CD4-positive, alpha-beta T cell treated with Interleukin-6 at 100 ng/mL for 8 hours (primary cell): ENCODE results near the gene SHISAL1.

Experiments used
- DNase-seq: peaks from one replicate; pipeline ENCODE4 v3.0.0-alpha.2; 2020; ENCODE audit warnings: mixed read lengths, low spot score

The SHISAL1 gene

DNA sequence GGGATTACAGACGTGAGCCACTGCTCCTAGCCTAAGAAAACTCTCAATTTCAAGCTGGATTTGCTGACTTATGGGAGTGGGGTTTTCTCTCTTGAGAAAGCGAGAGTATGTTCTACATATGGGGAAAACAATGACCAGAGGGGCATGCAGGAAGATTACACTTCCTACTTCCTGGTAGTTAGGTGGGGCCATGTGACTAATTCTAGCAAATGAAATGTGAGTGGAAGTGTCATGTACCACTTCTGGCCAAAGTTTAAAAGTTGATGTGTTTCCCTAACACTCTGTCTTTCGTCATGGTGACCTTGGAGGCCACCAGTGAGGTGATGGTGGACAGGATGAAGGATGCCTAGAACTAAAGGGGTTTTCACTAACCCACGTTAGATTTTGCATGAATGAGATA lies 81.5 kb downstream of the SHISAL1 start:
- no peak for DNase-seq

DNA sequence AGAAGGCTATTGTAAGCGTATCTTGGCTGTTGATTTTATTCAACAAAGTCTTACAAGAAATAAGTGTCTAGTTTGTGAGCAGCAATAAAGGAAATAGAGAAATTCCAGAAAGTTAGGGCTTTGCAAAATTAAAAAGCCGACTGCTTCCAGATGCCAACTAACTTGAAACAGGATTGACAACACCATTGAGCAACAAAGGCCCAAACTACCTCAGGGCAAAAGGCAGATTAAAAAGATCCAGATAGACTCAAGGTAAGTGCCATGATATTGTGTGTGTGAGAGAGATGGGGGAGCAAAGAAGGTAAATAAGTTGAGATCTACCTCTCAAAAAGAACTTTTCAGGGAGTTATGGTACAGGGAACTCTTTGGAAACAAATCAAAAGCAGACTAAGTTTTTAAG lies 82.9 kb downstream of the SHISAL1 start:
- DNase-seq: no peak

DNA sequence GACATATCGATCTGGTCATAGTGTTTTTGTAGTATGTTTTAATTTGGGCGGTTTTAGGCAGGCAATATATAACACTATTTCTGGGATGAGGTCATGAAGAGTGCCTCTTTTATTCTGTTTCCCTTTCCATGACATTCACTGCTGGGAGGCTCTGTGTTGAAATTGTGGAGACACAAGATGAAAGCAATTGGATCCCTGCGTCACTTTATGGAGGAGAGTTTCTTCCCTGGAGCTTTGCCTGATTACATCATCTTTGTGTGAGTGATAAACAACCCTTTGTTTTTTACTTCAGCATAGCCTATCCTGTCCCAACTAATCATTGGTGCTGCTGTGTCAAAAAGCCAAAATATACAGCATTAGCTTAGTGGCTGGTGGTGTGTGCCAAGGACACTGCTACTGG lies 83.4 kb downstream of the SHISAL1 start:
- no peak for DNase-seq

DNA sequence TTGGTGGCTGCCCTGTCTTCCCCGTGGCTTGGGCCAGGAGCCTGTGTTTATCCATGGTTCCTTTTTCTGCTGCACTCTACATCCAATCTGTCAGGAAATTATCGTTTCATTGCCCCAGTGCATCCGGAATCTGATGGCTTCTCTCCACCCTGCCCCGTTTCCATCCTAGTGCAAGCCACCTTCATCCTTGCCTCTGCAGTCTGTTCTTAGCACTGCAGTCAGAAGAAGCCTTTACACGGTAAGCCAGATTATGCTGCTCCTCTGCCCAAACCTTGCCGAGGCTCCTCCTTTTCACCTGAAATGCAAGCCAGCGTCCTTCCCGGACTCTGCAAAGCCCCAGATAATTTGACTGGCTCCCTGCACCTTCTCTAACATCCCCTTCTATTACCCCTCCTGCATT lies 86.9 kb downstream of the SHISAL1 start:
- no peak for DNase-seq

DNA sequence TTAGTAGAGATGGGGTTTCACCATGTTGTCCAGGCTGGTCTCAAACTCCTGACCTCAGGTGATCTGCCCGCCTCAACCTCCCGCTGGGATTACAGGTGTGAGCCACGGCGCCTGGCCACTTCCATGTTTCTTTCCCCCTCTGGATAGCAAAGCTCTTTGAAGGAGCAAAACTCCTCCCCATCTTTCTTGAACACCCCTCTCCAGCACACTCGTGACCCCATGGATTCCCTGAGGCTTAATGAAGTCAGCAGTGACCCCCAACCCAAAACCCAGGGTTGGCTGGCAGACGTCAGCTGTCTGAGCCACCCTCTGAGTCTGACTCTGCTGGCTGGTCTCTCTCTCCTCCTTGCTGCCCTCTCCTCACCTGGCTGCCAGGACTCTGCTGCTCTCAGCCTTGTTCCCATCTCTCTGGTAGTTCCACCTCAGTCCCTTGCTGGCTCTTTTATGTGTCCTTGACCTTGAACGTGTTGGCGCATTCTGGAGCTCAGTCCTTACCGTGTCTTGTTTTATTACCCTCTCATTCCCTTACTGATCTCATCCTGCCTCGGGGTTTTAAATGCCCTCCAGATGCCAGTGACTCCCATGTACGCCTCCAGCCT lies 87.6 kb downstream of the SHISAL1 start:
- DNase-seq: no peak

DNA sequence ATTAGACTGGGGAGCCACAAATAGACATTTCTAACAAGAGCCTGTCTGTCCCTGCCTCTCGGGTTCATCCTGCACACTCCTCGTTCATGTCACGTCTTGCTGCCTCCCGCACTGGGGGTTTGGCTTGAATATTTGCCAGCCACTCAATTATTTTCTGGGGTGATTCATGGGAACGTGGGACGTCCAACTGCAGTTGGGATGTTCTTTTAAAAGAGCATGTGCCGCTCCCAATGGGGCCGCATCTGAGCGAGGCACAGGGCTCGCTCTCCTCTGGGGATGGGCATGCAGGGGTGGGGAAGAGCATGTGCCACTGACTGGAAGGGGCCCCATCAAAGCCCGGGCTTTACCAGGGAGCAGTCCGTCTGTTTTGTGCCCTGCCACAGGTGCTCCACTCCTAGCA lies 88.6 kb downstream of the SHISAL1 start:
- DNase-seq: no peak

DNA sequence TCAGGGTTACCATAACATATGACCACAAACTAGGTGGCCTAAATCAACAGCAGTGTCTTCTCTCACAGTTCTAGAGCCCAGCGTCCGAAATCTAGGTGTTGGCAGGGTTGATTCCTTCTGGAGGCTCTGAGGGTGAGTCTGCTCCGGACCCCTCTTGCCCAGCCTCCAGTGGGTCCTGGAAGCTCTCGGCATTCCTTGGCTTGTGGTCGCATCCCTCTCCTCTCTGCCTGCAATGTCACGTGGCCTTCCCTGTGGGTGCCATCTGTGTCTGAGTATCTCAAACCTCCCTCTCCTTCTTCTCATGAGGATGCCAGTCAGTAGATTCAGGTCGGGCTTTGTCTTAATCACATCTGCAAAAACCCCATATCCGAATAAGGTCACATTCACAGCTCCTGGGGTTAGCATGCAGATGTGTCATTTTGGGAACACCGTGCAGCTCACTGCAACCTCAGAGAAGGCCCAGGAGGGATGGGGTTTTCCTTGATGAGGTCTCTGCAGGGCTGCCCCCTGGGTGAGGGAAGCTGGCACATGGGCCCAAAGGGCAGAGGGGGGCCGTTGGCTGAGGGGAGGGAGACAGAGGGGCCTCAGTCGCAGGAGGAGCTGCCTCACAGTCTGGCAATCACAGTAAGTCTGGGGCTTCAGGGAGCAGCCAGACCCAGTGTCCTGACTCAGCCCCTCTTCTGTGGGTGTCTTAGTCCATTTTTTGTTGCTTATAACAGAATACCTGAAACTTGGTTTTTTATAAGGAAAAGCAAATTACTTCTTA lies 90.9 kb downstream of the SHISAL1 start:
- no peak for DNase-seq

DNA sequence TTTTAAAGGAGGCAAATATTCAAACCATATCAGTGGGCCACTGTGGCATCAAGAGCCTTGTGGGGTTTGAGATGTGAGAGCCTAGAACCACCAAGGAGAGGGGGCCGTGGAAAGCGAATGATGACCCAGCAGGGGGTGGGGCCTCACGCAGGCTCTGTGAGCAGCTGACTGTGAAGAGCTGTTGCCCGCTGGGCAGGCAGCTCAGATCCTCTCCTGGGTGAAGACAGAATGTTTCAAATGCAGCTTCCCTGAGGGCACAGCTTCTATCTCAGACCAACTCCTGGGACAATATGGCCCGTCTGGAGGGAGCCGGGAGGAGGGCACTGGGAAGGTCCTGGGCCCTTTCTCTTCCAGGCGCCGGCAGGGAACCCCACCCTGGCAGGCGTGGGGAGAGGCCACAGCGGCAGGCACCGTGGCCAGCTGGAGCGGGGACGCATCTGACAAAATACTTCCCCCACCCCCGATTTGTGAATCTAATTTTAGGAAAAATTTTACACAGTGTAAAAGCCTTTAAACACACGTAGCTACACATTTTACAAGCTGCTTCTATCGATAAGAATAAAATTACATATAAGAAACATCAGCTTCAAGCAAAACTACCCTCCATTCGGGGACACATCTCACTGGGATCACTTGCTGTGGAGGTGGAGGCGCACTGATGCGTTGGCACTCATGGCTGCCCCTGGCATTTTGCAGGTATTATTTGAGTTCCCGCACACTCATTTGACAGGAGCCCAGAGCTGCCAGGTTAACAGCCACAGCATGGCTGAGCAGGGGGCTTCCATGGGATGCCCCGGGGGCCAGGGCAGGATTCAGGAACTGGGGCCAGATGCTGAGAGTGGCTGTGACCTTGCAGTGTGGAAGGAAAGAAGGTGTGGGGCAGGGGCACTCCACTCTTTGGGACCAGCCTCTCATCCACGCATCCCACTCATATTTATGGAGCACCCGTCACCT lies 91.7 kb downstream of the SHISAL1 start:
- no peak for DNase-seq

DNA sequence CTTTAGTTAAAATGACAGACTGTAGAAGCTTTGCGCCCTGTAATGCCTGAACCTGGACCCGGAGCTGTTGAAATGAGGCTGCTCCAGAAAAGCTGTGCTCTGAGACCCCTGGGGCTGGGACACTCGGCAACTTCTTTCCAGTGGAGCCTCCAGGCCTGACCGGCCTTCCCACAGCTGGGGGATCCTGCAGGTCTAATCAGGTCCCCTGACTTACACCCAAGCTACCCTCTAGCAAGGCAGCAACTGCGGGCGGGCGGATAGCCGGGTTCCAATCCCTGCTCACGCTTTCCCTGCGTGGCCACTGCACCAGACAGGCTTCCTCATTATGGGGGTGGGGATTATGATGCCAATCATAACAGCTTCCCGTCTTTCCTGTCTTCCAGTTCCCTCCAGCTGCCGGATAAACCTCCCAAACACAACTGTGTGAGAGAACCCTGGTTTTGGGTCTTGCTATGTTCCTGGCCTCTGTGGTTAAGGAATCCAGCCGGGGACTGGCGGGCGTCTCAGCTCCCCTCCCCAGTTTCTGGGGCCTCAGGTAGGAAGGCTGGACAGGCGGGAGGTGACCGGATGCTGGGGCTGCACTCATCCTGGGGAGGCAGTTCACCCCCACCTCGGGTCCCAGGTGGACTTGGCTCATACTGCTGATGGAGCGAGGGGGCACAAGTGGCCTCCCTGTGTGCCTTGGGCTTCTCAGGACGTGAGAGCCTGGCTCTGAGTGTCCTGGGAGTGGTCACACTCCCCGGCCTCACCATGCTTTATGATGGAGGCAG lies 93.5 kb downstream of the SHISAL1 start:
- DNase-seq: no peak

DNA sequence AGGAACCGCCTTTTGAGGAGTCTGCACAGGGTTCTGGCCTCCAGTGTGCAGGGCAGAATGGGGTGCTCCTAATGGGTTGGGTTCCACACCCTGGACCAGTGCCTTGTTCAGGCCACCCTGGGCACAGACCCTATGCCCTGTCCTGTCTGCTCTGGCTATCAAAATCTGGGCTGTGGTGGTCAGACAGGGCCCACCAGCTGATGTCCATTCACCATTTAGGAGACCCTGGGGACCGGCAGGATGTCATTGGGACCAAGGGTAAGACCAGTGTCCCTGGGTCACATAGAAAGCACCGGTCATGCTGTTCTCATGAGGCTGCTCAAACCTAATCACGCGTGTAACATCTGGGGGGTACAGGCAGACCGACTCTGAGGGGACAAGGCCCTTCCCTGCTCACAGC lies 94.7 kb downstream of the SHISAL1 start:
- DNase-seq: no peak

DNA sequence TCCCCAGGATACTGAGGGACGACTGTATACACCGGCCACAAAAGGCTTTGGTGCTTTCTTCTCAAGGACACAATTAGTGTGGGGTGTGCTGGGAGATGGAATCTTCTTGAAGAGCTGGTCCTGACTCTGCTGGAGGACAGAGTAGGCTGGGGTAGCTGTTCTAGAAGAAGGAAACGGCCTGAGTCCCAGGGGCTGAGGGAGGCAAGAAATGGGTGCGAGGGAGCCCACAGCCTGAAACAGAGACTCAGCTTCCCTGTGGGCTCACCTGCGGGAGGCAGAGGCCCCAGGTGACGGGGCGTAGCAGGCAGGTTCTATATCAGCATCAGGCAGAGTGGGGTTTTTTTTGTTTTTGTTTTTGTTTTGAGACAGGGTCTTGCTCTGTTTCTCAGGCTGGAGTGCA lies 95.4 kb downstream of the SHISAL1 start:
- DNase-seq: no peak

DNA sequence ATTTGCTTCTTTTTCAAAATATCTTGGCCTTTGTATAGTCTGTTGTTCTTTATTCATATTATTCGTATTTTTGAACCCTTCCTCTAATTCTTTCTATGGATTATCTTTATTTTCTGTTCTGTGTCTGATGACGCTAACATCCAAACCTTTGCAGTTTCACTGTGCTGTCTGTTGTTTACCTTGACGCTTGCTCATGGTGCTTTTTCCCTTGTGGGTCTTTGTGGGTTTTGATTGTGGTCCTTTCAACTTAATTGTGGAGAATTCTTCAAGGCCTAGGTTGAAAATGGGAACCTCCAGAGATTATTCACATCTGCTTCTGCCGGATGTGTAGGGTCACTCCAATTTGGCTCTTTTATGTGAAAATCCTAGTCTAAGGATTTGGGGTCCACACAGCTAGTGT lies 97.5 kb downstream of the SHISAL1 start:
- DNase-seq: no peak

DNA sequence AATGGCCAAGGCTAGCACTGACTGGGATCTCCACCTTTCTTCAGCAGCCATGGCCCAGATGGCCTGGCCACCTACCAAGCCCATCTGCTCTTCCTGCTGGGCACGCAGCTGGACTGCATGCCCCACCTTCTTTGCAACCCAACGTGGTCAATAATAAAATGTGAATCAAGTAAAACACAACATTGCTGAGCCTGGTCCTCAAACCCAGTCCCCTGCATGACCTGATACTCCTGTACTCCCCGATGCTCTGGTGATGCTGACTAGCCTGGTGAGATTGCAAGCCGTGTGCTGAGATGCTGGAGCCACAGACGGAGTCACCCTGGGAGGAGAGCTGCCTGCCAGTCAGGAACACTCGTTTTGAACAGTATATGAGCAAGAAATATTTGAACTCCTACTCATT lies 98.0 kb downstream of the SHISAL1 start:
- no peak for DNase-seq

DNA sequence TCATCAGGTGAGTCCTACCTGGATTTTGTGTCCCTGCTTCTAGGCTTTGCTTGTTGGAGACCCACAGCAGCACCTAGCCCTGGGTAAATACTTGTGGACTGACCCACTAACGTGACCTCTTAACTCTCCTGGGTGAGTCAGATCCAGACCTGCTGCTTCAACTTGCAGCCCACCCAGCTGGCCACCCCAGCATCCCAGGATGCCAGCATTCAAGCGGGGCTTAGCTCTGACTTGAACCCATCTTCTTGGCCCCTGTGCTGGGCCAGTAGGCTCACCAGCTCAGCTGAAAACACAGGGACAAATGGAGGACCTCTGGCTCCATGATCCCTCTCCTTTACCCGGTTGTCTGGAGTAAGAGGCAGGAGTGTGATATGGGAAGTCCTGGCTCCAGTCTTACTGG lies 98.6 kb downstream of the SHISAL1 start:
- no peak for DNase-seq

DNA sequence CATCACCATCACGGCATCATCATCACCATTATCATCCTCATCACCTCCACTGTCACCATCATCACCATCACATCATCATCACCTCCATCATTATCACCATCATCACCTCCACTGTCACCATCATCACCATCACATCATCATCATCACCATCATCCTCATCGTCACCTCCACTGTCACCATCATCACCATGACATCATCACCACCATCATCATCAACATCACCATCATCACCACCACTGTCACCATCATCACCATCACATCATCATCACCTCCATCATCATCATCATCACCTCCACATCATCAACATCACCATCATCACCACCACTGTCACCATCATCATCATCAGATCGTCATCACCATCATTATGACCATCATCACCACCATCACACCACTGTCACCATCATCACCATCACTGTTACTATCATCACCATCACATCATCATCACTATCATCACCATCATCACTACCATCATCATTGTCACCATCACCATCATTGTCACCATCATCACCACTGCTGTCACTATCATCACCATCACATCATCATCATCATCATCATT lies 99.2 kb downstream of the SHISAL1 start:
- no peak for DNase-seq

DNA sequence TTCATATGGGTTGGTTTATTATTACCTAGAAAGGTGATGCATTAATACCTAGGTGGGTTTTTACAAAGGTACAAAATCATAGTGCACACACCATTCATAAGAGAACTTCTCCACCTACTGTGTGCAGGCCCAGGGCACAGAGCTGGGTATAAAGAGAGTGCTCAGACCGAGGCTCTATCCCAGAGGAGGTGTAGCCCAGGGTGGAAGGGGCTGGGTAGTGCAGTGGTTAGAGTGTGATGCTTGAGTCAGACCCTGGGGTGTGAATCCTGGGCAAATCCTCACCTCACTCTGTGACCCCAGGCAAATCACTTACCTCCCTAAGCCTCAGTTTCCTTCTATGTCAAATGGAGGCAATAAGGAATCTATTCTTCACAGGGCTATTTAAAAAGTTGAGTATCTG lies 99.8 kb downstream of the SHISAL1 start:
- no peak for DNase-seq

DNA sequence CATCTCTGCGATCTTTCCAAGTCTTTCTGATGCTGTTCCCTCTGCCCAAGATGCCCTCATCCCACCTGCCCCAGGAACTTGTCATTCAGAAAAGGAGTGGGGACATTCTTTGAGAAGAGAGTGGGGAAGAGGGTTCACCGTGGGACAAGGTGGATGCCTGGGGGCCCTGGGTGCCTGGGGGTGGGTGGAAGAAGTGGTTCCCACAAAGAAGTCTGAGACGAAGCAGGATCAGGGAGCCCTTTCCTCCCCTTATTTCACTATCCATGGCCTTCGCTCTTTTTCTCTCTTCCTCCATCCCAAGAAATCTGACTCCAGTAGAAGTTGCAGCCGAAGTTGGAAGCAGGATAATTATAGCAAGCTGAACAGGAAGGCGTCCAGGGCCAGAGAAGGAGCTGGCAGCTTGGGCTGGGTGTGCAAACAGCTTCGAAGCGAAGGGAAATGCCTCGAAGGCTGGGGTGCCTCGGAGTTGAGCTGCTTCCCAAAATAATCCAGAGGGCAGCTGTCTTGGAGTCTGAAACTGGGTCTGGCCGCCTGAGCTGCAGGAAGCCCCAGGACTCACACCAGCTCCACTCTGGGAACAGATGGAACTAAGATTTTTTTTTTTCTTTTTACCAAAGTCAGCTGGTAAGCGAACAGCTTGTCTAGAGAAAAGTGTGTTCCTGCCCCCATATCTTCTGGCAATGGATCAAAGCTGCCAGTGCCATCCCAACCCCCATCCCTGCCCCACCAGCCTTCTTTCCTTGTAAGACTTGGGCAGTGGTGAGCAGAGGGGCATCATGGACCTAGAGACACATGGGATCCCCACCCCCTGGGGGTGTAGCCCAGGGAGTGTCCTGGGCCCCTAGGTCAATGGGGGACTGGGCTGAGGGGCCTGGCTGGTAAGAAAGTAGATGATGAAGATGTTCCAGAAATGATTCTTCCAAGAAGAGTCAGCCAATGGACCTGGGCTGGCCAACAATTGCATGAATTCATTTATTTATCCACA lies 100.5 kb downstream of the SHISAL1 start:
- no peak for DNase-seq

DNA sequence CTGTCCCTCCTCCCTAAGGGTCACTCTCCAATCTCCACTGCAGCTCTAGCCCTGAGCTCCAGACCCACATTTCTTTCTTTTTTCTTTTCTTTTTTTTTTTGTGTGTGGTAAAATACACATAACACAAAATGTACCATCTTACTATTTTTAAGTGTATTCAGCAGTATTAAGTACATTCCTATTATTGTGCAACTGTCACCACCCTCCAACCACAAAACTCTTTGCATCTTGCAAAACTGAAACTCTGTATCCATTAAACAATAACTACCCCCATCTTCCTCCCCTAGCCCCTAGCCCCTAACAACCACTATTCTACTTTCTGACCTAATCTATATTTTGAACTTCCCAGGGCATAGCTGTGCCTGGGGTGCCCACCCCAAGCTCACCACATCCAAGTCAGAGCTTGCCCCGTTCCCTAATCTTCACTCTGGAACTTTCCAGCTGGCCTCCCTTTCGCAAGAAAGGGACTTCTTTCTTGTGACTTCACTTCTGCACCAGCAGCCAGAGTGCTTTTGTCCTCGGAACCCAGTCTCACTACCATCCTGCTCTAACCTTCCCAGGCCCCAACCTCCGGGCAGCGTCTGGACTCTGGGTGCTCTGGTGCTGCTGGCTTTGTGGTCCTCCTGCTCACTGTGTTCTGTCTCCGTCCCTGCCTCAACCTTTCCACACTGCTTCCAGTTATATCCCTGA lies 101.3 kb downstream of the SHISAL1 start:
- DNase-seq: no peak

DNA sequence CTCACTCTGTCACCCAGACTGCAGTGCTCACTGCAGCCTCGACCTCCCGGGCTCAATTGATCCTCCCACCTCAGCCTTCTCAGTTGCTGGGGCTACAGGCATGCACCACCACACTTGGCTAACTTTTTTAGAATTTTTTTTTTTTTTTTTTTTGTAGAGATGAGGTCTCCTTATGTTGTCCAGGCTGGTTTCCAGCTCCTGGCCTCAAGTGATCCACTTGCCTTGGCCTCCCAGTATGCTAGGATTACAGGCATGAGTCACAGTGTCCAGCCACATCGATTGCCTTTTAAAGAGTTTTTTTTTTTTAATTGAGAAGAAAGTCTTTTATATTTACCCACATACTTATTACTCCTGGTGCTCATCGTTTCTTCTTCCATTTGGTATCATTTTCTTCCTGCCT lies 102.0 kb downstream of the SHISAL1 start:
- no peak for DNase-seq

DNA sequence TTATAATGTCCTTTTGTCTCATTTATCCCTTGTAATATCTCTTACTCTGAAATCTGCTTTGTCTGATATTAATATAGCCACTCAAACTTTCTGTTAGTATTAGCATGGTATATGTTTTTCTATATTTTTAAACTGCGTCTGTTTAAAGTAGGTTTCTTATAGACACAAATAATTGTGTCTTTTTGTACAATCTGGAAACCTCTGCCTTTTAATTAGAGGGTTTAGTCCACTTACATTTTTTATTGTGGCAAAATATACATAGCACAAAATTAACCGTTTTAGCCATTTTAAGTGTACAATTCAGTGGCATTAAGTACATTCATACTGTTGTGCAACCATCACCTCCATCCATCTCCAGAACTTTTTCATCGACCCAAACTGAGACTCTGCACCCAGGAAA lies 103.4 kb downstream of the SHISAL1 start:
- DNase-seq: no peak
